ENCODE data around the gene TLE6. TPM values are rescaled to one million over a fixed set of nuclear protein-coding genes. Genes with fewer than 3 reads are reported as not detected.
A peak's percentile ranks its signal among the peaks of the same experiment; 100 is the strongest.

Gene TLE6
- total and polyA plus RNA-seq, 2 of the 13 experiments (the other 11 are each of a cell fraction or from before 2014, with no cell fraction given) = 0.24 to 5.5 TPM

DNA sequence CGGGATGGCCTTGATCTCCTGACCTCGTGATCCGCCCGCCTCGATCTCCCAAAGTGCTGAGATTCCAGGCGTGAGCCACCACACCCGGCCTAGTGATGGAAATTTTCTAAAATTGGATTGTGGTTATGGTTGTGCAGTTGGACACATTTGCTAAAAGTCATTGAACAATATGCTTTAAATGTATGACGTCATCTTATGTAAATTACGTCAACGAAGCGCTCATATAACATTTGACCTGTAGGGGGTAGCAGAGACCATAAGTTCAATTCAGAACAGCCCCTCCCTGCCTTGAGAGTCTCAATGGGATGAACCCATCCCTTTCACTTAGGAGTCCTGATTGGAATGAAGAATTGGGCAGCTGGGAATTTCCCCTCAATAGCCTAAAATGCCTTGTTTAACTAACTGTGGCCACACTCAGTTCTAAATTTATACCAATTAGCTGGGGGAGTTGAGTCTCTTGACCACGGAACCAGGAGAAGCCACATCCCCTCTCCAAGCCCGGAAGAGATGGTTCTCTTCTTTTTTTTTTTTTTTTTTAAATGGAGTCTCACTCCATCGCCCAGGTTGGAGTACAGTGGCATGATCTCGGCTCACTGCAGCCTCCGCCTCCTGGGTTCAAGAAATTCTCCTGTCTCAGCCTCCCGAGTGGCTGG is 15.2 kb upstream of the TLE6 start (continued):
- TF ChIP-seq, protein P1, sequence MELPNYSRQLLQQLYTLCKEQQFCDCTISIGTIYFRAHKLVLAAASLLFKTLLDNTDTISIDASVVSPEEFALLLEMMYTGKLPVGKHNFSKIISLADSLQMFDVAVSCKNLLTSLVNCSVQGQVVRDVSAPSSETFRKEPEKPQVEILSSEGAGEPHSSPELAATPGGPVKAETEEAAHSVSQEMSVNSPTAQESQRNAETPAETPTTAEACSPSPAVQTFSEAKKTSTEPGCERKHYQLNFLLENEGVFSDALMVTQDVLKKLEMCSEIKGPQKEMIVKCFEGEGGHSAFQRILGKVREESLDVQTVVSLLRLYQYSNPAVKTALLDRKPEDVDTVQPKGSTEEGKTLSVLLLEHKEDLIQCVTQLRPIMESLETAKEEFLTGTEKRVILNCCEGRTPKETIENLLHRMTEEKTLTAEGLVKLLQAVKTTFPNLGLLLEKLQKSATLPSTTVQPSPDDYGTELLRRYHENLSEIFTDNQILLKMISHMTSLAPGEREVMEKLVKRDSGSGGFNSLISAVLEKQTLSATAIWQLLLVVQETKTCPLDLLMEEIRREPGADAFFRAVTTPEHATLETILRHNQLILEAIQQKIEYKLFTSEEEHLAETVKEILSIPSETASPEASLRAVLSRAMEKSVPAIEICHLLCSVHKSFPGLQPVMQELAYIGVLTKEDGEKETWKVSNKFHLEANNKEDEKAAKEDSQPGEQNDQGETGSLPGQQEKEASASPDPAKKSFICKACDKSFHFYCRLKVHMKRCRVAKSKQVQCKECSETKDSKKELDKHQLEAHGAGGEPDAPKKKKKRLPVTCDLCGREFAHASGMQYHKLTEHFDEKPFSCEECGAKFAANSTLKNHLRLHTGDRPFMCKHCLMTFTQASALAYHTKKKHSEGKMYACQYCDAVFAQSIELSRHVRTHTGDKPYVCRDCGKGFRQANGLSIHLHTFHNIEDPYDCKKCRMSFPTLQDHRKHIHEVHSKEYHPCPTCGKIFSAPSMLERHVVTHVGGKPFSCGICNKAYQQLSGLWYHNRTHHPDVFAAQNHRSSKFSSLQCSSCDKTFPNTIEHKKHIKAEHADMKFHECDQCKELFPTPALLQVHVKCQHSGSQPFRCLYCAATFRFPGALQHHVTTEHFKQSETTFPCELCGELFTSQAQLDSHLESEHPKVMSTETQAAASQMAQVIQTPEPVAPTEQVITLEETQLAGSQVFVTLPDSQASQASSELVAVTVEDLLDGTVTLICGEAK (IDR thresholded peaks at IDR 0.05) = no peak
- TF ChIP-seq, protein P1 (CRISPR knock-in tag; IDR thresholded peaks at IDR 0.05) = no peak
- TF ChIP-seq GFI1 (CRISPR knock-in tag; IDR thresholded peaks at IDR 0.05; ENCODE audit: borderline replicate concordance) (no peak), TBX3 (IDR thresholded peaks at IDR 0.05; ENCODE audit: borderline replicate concordance) (no peak), ZNF850 (CRISPR knock-in tag; conservative IDR thresholded peaks at IDR 0.05) (no peak), ASH2L (IDR thresholded peaks at IDR 0.05; ENCODE audit: insufficient read length, low read depth, low read length) (no peak), ZNF33B (CRISPR knock-in tag; IDR thresholded peaks at IDR 0.05) (no peak), TIGD3 (CRISPR knock-in tag; IDR thresholded peaks at IDR 0.05; ENCODE audit: borderline replicate concordance) (no peak), ZNF709 (CRISPR knock-in tag; IDR thresholded peaks at IDR 0.05) (no peak), SAP130 (CRISPR knock-in tag; IDR thresholded peaks at IDR 0.05; ENCODE audit: low read depth) (0 out of 2 replicates have a peak, but pooled peaks have one; percentile 23), ZNF18 (CRISPR knock-in tag; IDR thresholded peaks at IDR 0.05; ENCODE audit: insufficient replicate concordance) (no peak), ZFX (CRISPR knock-in tag; IDR thresholded peaks at IDR 0.05; ENCODE audit: low read depth) (no peak), ZNF225 (CRISPR knock-in tag; IDR thresholded peaks at IDR 0.05) (no peak), XBP1 (CRISPR knock-in tag; IDR thresholded peaks at IDR 0.05) (0 out of 2 replicates have a peak, but pooled peaks have one; percentile 21), ZSCAN30 (CRISPR knock-in tag; IDR thresholded peaks at IDR 0.05) (no peak), ZNF605 (CRISPR knock-in tag; IDR thresholded peaks at IDR 0.05) (no peak)
- TF ChIP-seq, protein P2, sequence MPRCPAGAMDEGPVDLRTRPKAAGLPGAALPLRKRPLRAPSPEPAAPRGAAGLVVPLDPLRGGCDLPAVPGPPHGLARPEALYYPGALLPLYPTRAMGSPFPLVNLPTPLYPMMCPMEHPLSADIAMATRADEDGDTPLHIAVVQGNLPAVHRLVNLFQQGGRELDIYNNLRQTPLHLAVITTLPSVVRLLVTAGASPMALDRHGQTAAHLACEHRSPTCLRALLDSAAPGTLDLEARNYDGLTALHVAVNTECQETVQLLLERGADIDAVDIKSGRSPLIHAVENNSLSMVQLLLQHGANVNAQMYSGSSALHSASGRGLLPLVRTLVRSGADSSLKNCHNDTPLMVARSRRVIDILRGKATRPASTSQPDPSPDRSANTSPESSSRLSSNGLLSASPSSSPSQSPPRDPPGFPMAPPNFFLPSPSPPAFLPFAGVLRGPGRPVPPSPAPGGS (CRISPR knock-in tag; IDR thresholded peaks at IDR 0.05) = no peak

Measured in HepG2 (cell line).